Endothelial cell of umbilical vein (primary cell): ENCODE data around the gene PAX3.

Source experiments
- EZH2 ChIP-seq: IDR thresholded peaks from 2 replicates; pipeline ENCODE4 v1.6.1; 2012; ENCODE audit warnings: borderline replicate concordance, low read depth, mild to moderate bottlenecking, moderate library complexity, low read length, inconsistent platforms; ENCODE audit not compliant: severe bottlenecking
- JUN ChIP-seq: IDR thresholded peaks from 2 replicates; pipeline ENCODE4 v1.6.1; 2011; ENCODE audit warnings: borderline replicate concordance, low read depth; ENCODE audit not compliant: insufficient read length, insufficient read depth
- POLR2A ChIP-seq: IDR thresholded peaks from 2 replicates; pipeline ENCODE4 v1.6.1; 2012; ENCODE audit warnings: low read depth, mild to moderate bottlenecking, control low read depth, low read length
- POLR2AphosphoS5 ChIP-seq: IDR thresholded peaks from 2 replicates; pipeline ENCODE4 v1.6.1; 2012; ENCODE audit warnings: low read depth, mild to moderate bottlenecking, control low read depth, low read length, moderate library complexity; ENCODE audit not compliant: insufficient read depth
- TF ChIP-seq, protein P1 (sequence below): IDR thresholded peaks from 2 replicates; pipeline ENCODE4 v1.6.1; 2011; ENCODE audit not compliant: insufficient read depth, insufficient read length
- TF ChIP-seq, protein P2 (sequence below), 2 donors: IDR thresholded peaks; 1 replicate in 1 of 2; 2 replicates in 1 of 2; pipeline ENCODE4 v1.5.1; 2011; ENCODE audit warnings: low read length in 2 of 2, mild to moderate bottlenecking in 2 of 2, moderate library complexity in 2 of 2, control low read depth in 1 of 2, inconsistent platforms in 1 of 2, low read depth in 1 of 2; ENCODE audit not compliant: insufficient read depth in 1 of 2; ENCODE audit errors: extremely low read depth in 1 of 2

DNA sequence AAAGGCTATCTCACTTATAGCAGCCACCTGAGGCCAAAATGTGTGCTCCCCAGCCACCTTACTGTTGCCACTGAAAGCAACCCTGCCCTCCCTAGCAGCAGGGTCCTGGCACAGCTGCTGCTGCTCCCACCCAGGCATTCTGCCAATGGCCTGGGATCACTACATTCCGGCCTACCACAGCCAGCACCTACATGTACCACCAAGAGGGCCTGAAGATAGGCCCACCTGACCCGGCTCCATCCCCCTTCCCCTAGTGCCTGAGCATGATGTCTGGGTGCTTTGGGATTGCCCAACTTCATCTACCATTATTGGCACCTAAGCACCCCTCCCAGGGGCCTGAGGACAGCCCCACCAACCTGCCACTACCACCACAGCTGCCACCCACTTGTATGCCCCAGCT lies 34.6 kb upstream of the PAX3 start:
- TF ChIP-seq POLR2AphosphoS5, result no peak
- no peak for TF ChIP-seq POLR2A
- TF ChIP-seq, protein P1, sequence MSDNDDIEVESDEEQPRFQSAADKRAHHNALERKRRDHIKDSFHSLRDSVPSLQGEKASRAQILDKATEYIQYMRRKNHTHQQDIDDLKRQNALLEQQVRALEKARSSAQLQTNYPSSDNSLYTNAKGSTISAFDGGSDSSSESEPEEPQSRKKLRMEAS, result no peak
- TF ChIP-seq, protein P2, sequence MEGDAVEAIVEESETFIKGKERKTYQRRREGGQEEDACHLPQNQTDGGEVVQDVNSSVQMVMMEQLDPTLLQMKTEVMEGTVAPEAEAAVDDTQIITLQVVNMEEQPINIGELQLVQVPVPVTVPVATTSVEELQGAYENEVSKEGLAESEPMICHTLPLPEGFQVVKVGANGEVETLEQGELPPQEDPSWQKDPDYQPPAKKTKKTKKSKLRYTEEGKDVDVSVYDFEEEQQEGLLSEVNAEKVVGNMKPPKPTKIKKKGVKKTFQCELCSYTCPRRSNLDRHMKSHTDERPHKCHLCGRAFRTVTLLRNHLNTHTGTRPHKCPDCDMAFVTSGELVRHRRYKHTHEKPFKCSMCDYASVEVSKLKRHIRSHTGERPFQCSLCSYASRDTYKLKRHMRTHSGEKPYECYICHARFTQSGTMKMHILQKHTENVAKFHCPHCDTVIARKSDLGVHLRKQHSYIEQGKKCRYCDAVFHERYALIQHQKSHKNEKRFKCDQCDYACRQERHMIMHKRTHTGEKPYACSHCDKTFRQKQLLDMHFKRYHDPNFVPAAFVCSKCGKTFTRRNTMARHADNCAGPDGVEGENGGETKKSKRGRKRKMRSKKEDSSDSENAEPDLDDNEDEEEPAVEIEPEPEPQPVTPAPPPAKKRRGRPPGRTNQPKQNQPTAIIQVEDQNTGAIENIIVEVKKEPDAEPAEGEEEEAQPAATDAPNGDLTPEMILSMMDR (IDR thresholded peaks at IDR 0.05; ENCODE audit: extremely low read depth in 1 of 2, insufficient read depth in 1 of 2, low read depth in 1 of 2, low read length in 2 of 2), result no peak
- no peak for TF ChIP-seq EZH2
- TF ChIP-seq JUN, result no peak
